Heart left ventricle (tissue), 13 donors: ENCODE data around the gene RAB40C.

Source experiments
- CTCF ChIP-seq, 12 donors: fragments of 200-600 bp; sonication (generic) in 4 of 12; IDR thresholded peaks; one replicate each; pipeline versions ENCODE4 v1.5.0 to v1.8.0; 2018 to 2022; ENCODE audit warnings: antibody characterized with exemption in 12 of 12, mild to moderate bottlenecking in 5 of 12
- POLR2A ChIP-seq, 2 donors: fragments of 450-650 bp; IDR thresholded peaks; one replicate each; pipeline ENCODE4 v1.6.1; 2017; ENCODE audit warnings: antibody characterized with exemption in 2 of 2, mild to moderate bottlenecking in 2 of 2, moderate library complexity in 2 of 2
- donor health status: ischemic (EF 13 %, LVEDD 7.1; RV severe dilation, severe dysfunction).
- donor health status: DM: no; HTN: yes; CAD: no.
- donor health status: DM: no; HTN: no; CAD: no.
- donor health status: ischemic (EF 25% LVEDD 6.9; RV normal size, moderate dysfunction).
- donor health status: ischemic (EF 25% LVEDD 5.7; RV mildly dilated, moderate dysfunction).
- donor health status: ischemic (EF 35%, LVEDD 5.7; RV mildly dilated, moderate dysfunction).
- donor health status: nonischemic (EF 11% LVEDD 7.7; RV severe dilation, severe dysfunction).
- donor health status: DM: yes; HTN: yes; CAD: no.
- donor health status: PGD.
- donor health status: ischemic (EF 29% LVEDD 5.4; RV normal size, mild dysfunction).
- donor health status: nonischemic (EF 23%, LVEDD 6.1; RV moderate dilation, normal function).

- TF ChIP-seq CTCF (IDR thresholded peaks at IDR 0.05) (no peak), POLR2A (IDR thresholded peaks at IDR 0.05) (no peak)
These were observed 44.3 kb downstream of the RAB40C start for GRCh38 chr16:634051-634670.
